SK-N-SH treated with all-trans-retinoic acid at 6 μM for 48 hours (cell line): ENCODE measurements around the gene XAB2.

Experiments used
- ATAC-seq: fragments of 200-7000 bp; cut with Tn5 transposase; 3 replicates; pipeline ENCODE4 v1.9.1; 2020; ENCODE audit warnings: mild to moderate bottlenecking, moderate library complexity
- ARNTL ChIP-seq: fragments of 450-650 bp; formaldehyde crosslinking; IDR thresholded peaks from 2 replicates; pipeline ENCODE4 v1.5.0; 2020; ENCODE audit warnings: low read depth, mild to moderate bottlenecking, moderate library complexity, borderline replicate concordance
- ESRRG ChIP-seq: fragments of 250-450 bp; sonication (Bioruptor Pico); IDR thresholded peaks from 2 replicates; pipeline ENCODE4 v1.6.1; 2021; ENCODE audit warnings: mild to moderate bottlenecking
- GLIS3 ChIP-seq: fragments of 250-450 bp; sonication (Bioruptor Pico); IDR thresholded peaks from 2 replicates; pipeline ENCODE4 v1.5.0; 2020; ENCODE audit warnings: mild to moderate bottlenecking, moderate library complexity
- ISL1 ChIP-seq: fragments of 250-450 bp; sonication (Bioruptor Pico); IDR thresholded peaks from 2 replicates; pipeline ENCODE4 v2.1.2; 2022; ENCODE audit warnings: mild to moderate bottlenecking, moderate library complexity
- OSR1 ChIP-seq: fragments of 250-450 bp; sonication (Bioruptor Pico); IDR thresholded peaks from 2 replicates; pipeline ENCODE4 v1.8.0; 2022; ENCODE audit warnings: moderate library complexity, mild to moderate bottlenecking, inconsistent platforms
- PPARA ChIP-seq: fragments of 250-450 bp; sonication (Bioruptor Pico); IDR thresholded peaks from 2 replicates; pipeline ENCODE4 v1.5.0; 2020; ENCODE audit warnings: mild to moderate bottlenecking, borderline replicate concordance
- RARB ChIP-seq: fragments of 250-450 bp; sonication (Bioruptor Pico); IDR thresholded peaks from 2 replicates; pipeline ENCODE4 v1.8.0; 2021; ENCODE audit warnings: mild to moderate bottlenecking, moderate library complexity
- SNAI2 ChIP-seq: fragments of 250-450 bp; sonication (Bioruptor Pico); IDR thresholded peaks from 2 replicates; pipeline ENCODE4 v1.5.0; 2020; ENCODE audit warnings: mild to moderate bottlenecking, moderate library complexity
- TCF4 ChIP-seq: fragments of 250-450 bp; sonication (Bioruptor Pico); IDR thresholded peaks from 2 replicates; pipeline ENCODE4 v1.8.0; 2021; ENCODE audit warnings: mild to moderate bottlenecking, moderate library complexity, borderline replicate concordance
- TOX ChIP-seq: fragments of 250-450 bp; sonication (Bioruptor Pico); IDR thresholded peaks from 2 replicates; pipeline ENCODE4 v1.8.0; 2021; ENCODE audit warnings: mild to moderate bottlenecking, moderate library complexity, borderline replicate concordance
- ZC3H10 ChIP-seq: fragments of 250-450 bp; sonication (Bioruptor Pico); IDR thresholded peaks from 2 replicates; pipeline ENCODE4 v1.5.1; 2021; ENCODE audit warnings: mild to moderate bottlenecking, moderate library complexity
- ZFP3 ChIP-seq: fragments of 250-450 bp; sonication (Bioruptor Pico); IDR thresholded peaks from 2 replicates; pipeline ENCODE4 v1.5.0; 2020; ENCODE audit warnings: mild to moderate bottlenecking, moderate library complexity
- ZFP30 ChIP-seq: fragments of 450-650 bp; formaldehyde crosslinking; IDR thresholded peaks from 2 replicates; pipeline ENCODE4 v1.5.0; 2022; ENCODE audit warnings: mild to moderate bottlenecking, moderate library complexity
- ZNF565 ChIP-seq: fragments of 450-650 bp; formaldehyde crosslinking; conservative IDR thresholded peaks from 2 replicates; pipeline ENCODE4 v1.5.0; 2020; ENCODE audit warnings: low read depth, mild to moderate bottlenecking, moderate library complexity
- ZNF70 ChIP-seq: fragments of 450-650 bp; formaldehyde crosslinking; IDR thresholded peaks from 2 replicates; pipeline ENCODE4 v1.5.0; 2020; ENCODE audit warnings: mild to moderate bottlenecking, moderate library complexity
- TF ChIP-seq, protein P1 (sequence below): fragments of 250-450 bp; sonication (Bioruptor Pico); IDR thresholded peaks from 2 replicates; pipeline ENCODE4 v1.8.0; 2020; ENCODE audit warnings: mild to moderate bottlenecking, moderate library complexity, borderline replicate concordance
- TF ChIP-seq, protein P2 (sequence below): fragments of 250-450 bp; sonication (Bioruptor Pico); IDR thresholded peaks from 2 replicates; pipeline ENCODE4 v1.8.0; 2021; ENCODE audit warnings: low read depth, mild to moderate bottlenecking, moderate library complexity, borderline replicate concordance
- TF ChIP-seq, protein P3 (sequence below): fragments of 250-450 bp; sonication (Bioruptor Pico); IDR thresholded peaks from 2 replicates; pipeline ENCODE4 v1.5.1; 2021; ENCODE audit warnings: mild to moderate bottlenecking, moderate library complexity
- TF ChIP-seq, protein P4 (sequence below): fragments of 250-450 bp; sonication (Bioruptor Pico); IDR thresholded peaks from 2 replicates; pipeline ENCODE4 v1.5.1; 2020; ENCODE audit warnings: low read depth, mild to moderate bottlenecking, moderate library complexity
- TF ChIP-seq, protein P5 (sequence below): fragments of 250-450 bp; sonication (Bioruptor Pico); IDR thresholded peaks from 2 replicates; pipeline ENCODE4 v1.5.0; 2020; ENCODE audit warnings: mild to moderate bottlenecking, moderate library complexity

XAB2 gene

DNA sequence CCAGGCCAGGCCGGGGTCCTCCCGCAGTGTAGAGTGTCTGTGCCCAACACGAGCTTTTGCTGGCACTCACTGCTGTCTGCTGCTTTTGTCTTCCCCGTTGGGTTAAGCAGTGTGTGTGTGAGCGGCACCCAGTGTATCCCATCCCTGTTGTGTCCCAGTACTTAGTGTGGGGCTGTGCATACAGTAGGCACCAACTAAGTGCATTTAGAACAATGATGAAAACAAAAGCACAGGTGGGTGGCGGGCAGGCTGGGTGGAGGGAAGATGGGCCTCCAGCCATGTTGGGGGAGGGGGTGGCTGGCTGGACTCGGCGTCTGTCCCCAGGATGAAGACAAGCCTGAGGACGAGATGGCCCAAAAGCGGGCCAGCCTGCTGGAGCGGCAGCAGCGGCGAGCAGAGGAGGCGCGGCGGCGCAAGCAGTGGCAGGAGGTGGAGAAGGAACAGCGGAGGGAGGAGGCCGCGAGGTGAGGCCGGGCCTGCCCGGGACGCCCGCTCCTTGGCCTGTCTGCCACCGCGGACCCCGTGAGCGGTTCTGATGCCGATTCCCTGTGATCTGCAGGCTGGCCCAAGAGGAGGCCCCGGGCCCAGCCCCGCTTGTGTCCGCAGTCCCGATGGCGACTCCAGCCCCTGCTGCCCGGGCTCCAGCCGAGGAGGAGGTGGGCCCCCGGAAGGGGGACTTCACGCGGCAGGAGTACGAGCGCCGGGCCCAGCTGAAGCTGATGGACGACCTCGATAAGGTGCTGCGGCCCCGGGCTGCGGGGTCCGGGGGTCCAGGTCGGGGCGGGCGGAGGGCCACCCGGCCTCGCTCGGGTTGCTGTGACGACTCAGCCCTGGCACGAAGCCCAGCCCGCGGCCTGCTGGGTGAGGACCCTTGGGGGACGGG is 14.2 kb downstream of the XAB2 start (continued):
- TF ChIP-seq TCF4 (no peak), ESRRG (CRISPR knock-in tag) (no peak), TOX (no peak), SNAI2 (no peak), ZNF565 (CRISPR knock-in tag) (no peak), OSR1 (CRISPR knock-in tag) (no peak), RARB (CRISPR knock-in tag) (no peak), ARNTL (no peak)

DNA sequence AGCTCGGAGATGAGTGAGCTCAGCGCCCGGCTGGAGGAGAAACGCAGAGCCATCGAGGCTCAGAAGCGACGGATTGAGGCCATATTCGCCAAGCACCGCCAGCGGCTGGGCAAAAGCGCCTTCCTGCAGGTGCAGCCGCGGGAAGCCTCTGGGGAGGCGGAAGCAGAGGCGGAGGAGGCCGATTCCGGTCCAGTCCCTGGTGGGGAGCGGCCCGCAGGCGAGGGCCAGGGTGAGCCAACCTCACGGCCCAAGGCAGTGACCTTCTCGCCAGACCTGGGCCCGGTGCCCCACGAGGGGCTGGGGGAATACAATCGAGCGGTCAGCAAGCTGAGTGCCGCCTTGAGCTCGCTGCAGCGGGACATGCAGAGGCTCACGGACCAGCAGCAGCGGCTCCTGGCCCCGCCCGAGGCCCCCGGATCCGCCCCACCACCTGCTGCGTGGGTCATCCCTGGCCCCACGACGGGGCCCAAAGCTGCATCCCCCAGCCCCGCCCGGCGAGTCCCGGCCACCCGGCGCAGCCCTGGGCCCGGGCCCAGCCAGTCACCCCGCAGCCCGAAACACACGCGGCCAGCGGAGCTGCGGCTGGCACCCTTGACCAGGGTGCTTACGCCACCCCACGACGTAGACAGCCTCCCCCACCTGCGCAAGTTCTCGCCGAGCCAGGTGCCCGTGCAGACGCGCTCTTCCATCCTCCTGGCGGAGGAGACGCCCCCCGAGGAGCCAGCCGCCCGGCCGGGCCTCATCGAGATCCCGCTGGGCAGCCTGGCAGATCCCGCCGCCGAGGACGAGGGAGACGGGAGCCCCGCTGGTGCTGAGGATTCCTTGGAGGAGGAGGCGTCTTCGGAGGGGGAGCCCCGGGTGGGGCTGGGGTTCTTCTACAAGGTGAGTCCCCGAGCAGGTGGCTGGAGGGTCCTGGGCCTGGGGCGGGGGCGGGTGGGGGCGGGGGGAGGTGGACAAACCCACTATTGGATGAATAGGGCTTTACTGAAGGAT is 16.8 kb downstream of the XAB2 start:
- TF ChIP-seq ZNF70, result no peak
- TF ChIP-seq, protein P1, sequence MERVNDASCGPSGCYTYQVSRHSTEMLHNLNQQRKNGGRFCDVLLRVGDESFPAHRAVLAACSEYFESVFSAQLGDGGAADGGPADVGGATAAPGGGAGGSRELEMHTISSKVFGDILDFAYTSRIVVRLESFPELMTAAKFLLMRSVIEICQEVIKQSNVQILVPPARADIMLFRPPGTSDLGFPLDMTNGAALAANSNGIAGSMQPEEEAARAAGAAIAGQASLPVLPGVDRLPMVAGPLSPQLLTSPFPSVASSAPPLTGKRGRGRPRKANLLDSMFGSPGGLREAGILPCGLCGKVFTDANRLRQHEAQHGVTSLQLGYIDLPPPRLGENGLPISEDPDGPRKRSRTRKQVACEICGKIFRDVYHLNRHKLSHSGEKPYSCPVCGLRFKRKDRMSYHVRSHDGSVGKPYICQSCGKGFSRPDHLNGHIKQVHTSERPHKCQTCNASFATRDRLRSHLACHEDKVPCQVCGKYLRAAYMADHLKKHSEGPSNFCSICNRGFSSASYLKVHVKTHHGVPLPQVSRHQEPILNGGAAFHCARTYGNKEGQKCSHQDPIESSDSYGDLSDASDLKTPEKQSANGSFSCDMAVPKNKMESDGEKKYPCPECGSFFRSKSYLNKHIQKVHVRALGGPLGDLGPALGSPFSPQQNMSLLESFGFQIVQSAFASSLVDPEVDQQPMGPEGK (CRISPR knock-in tag), result no peak
- TF ChIP-seq RARB (CRISPR knock-in tag), result no peak
- no peak for TF ChIP-seq ARNTL
- TF ChIP-seq, protein P2, sequence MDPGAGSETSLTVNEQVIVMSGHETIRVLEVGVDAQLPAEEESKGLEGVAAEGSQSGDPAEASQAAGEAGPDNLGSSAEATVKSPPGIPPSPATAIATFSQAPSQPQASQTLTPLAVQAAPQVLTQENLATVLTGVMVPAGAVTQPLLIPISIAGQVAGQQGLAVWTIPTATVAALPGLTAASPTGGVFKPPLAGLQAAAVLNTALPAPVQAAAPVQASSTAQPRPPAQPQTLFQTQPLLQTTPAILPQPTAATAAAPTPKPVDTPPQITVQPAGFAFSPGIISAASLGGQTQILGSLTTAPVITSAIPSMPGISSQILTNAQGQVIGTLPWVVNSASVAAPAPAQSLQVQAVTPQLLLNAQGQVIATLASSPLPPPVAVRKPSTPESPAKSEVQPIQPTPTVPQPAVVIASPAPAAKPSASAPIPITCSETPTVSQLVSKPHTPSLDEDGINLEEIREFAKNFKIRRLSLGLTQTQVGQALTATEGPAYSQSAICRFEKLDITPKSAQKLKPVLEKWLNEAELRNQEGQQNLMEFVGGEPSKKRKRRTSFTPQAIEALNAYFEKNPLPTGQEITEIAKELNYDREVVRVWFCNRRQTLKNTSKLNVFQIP (CRISPR knock-in tag), result no peak
- TF ChIP-seq, protein P3, sequence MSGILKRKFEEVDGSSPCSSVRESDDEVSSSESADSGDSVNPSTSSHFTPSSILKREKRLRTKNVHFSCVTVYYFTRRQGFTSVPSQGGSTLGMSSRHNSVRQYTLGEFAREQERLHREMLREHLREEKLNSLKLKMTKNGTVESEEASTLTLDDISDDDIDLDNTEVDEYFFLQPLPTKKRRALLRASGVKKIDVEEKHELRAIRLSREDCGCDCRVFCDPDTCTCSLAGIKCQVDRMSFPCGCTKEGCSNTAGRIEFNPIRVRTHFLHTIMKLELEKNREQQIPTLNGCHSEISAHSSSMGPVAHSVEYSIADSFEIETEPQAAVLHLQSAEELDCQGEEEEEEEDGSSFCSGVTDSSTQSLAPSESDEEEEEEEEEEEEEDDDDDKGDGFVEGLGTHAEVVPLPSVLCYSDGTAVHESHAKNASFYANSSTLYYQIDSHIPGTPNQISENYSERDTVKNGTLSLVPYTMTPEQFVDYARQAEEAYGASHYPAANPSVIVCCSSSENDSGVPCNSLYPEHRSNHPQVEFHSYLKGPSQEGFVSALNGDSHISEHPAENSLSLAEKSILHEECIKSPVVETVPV (CRISPR knock-in tag), result no peak
- no peak for TF ChIP-seq ZC3H10 (CRISPR knock-in tag)
- no peak for TF ChIP-seq GLIS3 (CRISPR knock-in tag)
- TF ChIP-seq, protein P4, sequence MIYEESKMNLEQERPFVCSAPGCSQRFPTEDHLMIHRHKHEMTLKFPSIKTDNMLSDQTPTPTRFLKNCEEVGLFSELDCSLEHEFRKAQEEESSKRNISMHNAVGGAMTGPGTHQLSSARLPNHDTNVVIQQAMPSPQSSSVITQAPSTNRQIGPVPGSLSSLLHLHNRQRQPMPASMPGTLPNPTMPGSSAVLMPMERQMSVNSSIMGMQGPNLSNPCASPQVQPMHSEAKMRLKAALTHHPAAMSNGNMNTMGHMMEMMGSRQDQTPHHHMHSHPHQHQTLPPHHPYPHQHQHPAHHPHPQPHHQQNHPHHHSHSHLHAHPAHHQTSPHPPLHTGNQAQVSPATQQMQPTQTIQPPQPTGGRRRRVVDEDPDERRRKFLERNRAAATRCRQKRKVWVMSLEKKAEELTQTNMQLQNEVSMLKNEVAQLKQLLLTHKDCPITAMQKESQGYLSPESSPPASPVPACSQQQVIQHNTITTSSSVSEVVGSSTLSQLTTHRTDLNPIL (CRISPR knock-in tag), result no peak
- no peak for TF ChIP-seq ZFP3

DNA sequence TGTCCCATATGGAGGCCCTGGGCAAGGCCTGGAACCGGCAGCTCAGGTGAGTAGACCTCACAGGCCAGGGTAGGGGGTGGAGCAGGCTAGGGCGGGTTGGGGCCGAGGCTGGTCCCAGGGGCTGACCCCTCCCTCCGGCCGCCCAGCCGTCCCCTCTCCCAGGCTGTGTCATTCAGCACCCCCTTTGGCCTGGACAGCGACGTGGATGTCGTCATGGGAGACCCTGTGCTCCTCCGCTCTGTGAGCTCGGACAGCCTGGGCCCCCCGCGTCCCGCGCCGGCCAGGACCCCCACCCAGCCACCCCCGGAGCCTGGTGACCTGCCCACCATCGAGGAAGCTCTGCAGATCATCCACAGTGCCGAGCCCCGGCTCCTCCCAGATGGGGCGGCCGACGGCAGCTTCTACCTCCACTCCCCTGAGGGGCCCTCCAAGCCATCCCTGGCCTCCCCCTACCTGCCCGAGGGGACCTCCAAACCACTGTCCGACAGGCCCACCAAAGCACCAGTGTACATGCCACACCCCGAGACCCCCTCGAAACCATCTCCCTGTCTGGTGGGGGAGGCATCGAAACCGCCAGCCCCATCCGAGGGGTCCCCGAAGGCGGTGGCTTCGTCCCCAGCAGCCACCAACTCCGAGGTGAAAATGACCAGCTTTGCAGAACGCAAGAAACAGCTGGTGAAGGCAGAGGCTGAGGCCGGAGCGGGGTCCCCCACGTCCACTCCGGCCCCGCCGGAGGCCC is 17.6 kb downstream of the XAB2 start:
- TF ChIP-seq ZFP3 (no peak), ZNF565 (CRISPR knock-in tag) (no peak), ISL1 (no peak), OSR1 (CRISPR knock-in tag) (no peak), PPARA (no peak), ZFP30 (CRISPR knock-in tag) (no peak)
- TF ChIP-seq, protein P5, sequence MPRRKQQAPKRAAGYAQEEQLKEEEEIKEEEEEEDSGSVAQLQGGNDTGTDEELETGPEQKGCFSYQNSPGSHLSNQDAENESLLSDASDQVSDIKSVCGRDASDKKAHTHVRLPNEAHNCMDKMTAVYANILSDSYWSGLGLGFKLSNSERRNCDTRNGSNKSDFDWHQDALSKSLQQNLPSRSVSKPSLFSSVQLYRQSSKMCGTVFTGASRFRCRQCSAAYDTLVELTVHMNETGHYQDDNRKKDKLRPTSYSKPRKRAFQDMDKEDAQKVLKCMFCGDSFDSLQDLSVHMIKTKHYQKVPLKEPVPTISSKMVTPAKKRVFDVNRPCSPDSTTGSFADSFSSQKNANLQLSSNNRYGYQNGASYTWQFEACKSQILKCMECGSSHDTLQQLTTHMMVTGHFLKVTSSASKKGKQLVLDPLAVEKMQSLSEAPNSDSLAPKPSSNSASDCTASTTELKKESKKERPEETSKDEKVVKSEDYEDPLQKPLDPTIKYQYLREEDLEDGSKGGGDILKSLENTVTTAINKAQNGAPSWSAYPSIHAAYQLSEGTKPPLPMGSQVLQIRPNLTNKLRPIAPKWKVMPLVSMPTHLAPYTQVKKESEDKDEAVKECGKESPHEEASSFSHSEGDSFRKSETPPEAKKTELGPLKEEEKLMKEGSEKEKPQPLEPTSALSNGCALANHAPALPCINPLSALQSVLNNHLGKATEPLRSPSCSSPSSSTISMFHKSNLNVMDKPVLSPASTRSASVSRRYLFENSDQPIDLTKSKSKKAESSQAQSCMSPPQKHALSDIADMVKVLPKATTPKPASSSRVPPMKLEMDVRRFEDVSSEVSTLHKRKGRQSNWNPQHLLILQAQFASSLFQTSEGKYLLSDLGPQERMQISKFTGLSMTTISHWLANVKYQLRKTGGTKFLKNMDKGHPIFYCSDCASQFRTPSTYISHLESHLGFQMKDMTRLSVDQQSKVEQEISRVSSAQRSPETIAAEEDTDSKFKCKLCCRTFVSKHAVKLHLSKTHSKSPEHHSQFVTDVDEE, result no peak
- TF ChIP-seq, protein P2 (CRISPR knock-in tag), result no peak
- no peak for ATAC-seq

More for the DNA sequence above, 16.8 kb downstream of the XAB2 start:
- ATAC-seq, result no peak
